Choroid plexus epithelial cell (primary cell): Measurements from ENCODE around the gene MRPS18A.

Source experiments
- DNase-seq: peaks from one replicate; pipeline ENCODE4 v3.0.0-alpha.2; 2010; ENCODE audit warnings: low read depth
- H3K4me3 ChIP-seq: 2 replicates; pipeline ENCODE4 v1.5.1; 2011; ENCODE audit warnings: low read depth, mild to moderate bottlenecking, control low read depth, low read length, moderate library complexity
- CTCF ChIP-seq: conservative IDR thresholded peaks from 2 replicates; pipeline ENCODE4 v1.5.1; 2011; ENCODE audit warnings: low read depth, mild to moderate bottlenecking, control low read depth, inconsistent platforms, low read length, moderate library complexity

Gene MRPS18A

GRCh38 chr6:43730634-43731033, 43.0 kb upstream of the MRPS18A start:
- no peak for DNase-seq
- no peak overlapping the region for H3K4me3 ChIP-seq
- TF ChIP-seq CTCF: no peak

GRCh38 chr6:43729537-43729936, 41.9 kb upstream of the MRPS18A start:
- no peak for TF ChIP-seq CTCF
- no peak overlapping the region for H3K4me3 ChIP-seq
- DNase-seq: no peak

GRCh38 chr6:43728586-43728985, 41.0 kb upstream of the MRPS18A start:
- TF ChIP-seq CTCF: no peak
- no peak for DNase-seq
- H3K4me3 ChIP-seq: no peak overlapping the region

GRCh38 chr6:43727634-43728033, 40.0 kb upstream of the MRPS18A start:
- no peak overlapping the region for H3K4me3 ChIP-seq
- DNase-seq: no peak
- no peak for TF ChIP-seq CTCF

- TF ChIP-seq CTCF: no peak
- no peak for DNase-seq
- no peak overlapping the region for H3K4me3 ChIP-seq
Observed at GRCh38 chr6:43725643-43726580, 38.3 kb upstream of the MRPS18A start.

GRCh38 chr6:43724914-43725642, 37.5 kb upstream of the MRPS18A start:
- H3K4me3 ChIP-seq: no peak overlapping the region
- TF ChIP-seq CTCF: no peak
- DNase-seq: peak; percentile 97

GRCh38 chr6:43724354-43724753, 36.8 kb upstream of the MRPS18A start:
- TF ChIP-seq CTCF: no peak
- H3K4me3 ChIP-seq: no peak overlapping the region
- no peak for DNase-seq
